Measurements from ENCODE around the gene ACOT7.
"Not testable (repeated sequence)": the region's sequence is repeated elsewhere in the genome, so short reads cannot be mapped to it uniquely, and the experiment has no call there.

ACOT7 gene

DNA sequence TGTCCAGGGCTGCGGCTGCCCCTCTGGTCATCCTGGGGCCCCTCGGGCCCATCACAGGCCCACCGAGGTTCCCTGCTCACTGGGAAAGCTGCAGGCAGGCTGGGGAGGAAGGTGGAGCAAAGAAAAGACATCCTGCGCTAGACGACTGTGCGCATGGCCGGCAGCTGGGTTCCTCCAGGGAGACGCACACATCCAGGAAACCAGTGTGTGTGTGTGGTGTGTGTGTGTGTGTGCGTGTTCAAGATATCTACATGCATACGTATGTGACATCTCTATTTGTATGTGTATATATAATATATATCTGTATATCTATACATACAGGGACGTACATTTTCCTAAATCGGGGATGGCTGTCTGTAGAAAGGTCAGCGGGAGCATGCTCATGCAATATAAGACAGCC is 63.7 kb downstream of the ACOT7 start:
- no peak overlapping the region for H3K4me3 ChIP-seq (ENCODE audit: low read length)
- DNase-seq (ENCODE audit: low read depth, low spot score), result no peak

DNA sequence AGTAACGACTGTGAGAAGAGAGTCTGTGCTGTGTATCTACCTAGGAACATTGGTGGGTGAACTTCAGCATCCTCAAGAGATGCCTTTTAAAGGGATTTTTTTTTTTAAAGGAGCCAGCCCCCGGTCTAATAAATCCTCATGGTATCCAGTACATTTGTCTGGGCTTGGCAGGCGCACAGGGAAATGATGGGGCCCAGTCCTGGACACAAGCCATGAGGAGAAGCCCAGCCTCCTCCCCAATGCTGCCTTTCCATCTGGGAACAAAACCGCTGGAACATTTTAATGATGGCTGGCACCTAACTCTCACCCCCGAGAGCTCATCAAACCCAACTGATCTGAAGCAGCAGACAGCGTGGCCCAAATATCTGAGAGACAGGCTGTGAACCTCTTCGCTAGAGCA is 64.2 kb downstream of the ACOT7 start:
- DNase-seq (ENCODE audit: low read depth, low spot score), result no peak
- H3K4me3 ChIP-seq (ENCODE audit: low read length), result no peak overlapping the region

DNA sequence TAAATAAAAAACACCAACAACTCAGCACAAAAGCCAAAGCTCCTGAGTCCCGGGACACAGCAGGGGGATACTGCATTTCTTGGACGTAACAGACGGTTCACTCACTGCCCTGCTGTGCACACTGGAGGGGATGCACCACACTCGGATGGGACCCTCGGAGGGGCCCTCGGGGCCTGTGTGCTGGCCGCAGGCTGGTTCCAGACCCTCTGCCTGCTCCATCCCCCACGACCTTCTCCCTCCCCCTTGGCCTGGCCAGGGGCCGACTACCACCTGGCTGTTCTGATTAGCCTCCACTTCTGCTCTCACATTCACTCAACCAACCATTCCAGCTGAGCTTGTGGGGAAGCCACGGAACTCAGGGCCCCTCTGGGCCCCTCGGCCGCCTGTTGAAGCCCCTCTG is 64.9 kb downstream of the ACOT7 start:
- no peak overlapping the region for H3K4me3 ChIP-seq (ENCODE audit: low read length)
- DNase-seq (ENCODE audit: low read depth, low spot score), result no peak

DNA sequence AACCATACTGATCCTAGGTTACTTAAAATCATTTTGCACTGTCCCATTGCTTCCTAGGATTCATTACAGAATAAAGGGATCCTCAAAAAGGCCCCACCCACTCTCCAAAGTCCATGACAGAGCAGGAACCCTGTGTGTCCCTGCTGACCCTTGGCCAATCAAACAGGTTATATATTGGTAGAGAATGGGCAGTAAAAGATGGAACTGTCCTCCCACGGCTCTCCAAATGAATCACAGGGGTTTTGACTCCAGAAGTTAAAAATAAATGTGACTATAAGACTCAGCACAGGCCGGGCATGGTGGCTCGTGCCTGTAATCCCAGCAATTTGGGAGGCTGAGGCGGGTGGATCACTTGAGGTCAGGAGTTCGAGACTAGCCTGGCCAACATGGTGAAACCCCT is 65.5 kb downstream of the ACOT7 start:
- DNase-seq (ENCODE audit: low read depth, low spot score), result no peak
- H3K4me3 ChIP-seq (ENCODE audit: low read length), result no peak overlapping the region

DNA sequence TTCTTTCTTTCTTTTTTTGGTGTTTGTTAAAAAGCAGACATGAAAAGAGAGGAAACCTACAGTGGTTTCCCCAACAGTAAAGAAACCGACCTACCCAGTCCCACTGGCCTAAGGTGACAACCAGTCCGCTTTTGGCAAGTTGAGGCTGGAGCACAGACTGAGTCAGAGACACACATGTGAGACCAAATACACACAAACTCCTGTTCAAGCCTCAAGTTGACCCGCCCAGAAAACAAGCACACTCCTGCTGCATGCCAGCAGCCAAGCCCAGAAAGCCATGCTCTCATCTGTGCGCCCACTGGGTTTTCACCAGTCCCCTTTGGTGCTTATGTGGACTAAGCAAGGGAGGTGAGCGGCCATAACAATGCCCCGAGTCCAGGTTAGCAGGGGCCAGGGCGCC is 68.1 kb downstream of the ACOT7 start:
- H3K4me3 ChIP-seq (ENCODE audit: low read length), result no peak overlapping the region
- no peak for DNase-seq (ENCODE audit: low read depth, low spot score)

DNA sequence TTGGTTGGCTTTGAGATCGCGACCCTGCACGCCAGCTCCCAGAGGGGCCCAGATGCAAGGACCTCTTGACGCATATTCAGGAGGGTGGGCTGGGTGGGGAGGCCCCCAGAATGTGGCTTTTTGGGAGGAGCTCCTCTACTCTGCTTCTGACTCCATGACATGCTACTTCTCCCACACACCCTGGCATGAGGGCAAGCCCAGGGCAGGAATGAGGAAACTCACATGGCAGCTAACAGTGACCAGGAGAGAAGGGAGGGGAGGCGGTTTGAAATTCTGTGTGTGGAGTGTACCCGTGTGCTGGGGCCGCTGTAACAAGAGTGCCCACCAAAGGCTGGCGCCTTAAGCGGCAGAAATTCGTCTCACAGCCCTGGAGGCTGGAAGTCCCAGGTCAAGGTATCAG is 71.4 kb downstream of the ACOT7 start:
- no peak for DNase-seq (ENCODE audit: low read depth, low spot score)
- H3K4me3 ChIP-seq (ENCODE audit: low read length), result no peak overlapping the region

DNA sequence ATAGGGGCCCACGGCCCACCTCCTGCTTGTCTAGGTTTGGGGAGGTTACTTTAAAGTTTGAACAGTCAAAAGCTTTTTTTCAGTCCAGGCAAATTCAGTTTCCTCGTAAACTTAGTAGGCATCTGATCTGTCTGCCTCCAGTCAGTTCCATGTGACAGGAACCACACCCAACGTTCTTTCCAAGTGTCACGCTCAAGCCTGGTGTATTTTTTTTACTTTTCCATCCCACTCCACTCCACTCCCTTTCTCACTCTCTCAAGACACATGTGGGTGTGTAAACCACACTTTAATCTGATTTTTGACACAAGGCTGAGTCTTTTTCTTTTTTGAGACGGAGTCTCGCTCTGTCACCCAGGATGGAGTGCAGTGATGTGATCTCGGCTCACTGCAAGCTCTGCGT is 72.4 kb downstream of the ACOT7 start:
- no peak overlapping the region for H3K4me3 ChIP-seq (ENCODE audit: low read length)

DNA sequence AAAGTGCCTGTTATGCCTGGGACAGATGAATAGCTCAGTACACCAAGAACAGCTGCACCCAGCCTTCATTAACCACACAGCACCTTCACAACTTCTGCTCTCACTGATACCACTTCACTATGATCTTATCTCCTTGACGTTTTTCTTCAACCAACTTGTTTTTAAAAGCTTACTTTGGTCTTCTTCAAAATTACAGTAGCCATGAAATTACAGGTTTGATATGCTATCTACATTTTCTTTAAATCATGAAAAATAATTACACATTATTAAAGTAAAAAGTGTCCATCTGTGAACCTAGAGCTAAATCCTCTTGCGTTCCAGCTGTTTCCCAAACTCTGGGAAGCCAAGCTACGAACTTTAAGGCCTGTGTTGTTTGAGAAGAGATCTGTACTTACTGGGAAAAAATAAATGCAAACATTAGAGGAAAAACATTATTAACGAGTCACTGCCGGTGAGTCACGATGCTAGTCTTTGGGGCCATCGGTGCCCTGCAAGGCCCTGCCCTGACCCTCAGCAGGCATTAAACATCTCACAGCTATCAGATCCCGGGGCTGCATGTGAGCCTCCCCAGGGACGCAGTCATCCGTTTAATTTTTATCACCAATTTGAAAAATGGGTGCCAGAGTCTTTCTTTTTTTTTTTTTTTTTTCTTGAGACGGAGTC is 76.3 kb downstream of the ACOT7 start:
- peak; percentile 94 for DNase-seq (ENCODE audit: low read depth, low spot score)
- no peak overlapping the region; the same call in 1 of the 2 replicates for H3K4me3 ChIP-seq (ENCODE audit: low read length)

More for the DNA sequence above, 72.4 kb downstream of the ACOT7 start:
- no peak for DNase-seq (ENCODE audit: low read depth, low spot score)

DNA sequence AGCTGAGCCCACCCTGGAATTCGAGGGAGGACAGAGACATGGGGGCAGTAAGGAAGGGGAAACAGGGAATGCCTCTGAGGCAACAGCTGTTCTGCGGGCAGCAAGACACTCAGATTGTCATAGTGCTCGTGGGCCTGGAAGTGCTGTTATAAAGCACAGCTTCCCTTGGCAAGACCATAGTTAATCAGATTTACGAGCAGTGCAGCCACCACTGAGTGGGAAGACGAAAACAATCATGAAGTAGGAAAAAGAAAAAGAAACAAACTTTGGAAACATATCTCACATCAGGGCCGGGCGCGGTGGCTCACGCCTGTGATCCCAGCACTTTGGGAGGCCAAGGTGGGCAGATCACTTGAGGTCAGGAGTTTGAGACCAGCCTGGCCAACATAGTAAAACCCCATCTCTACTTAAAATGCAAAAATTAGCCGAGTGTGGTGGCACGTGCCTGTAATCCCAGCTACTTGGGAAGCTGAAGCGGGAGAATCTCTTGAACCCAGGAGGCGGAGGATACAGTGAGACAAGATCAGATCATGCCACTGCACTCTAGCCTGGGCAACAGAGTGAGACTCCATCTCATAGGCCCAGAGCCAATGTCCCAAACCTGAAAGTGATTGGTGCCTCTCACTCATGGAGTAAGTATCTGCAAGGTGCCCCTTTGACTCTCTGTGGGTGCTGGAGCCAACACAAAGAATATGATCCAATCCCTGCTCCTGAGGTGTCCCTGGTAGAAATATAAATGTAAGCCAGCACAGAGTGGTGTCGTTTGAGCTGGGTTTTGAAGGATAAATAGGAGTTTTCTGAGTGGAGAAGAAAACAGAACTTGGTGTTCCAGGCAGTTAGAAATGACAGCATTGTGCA is 77.1 kb downstream of the ACOT7 start:
- peak overlapping the region; percentile 15 for H3K4me3 ChIP-seq (ENCODE audit: low read length)
- no peak for DNase-seq (ENCODE audit: low read depth, low spot score)

DNA sequence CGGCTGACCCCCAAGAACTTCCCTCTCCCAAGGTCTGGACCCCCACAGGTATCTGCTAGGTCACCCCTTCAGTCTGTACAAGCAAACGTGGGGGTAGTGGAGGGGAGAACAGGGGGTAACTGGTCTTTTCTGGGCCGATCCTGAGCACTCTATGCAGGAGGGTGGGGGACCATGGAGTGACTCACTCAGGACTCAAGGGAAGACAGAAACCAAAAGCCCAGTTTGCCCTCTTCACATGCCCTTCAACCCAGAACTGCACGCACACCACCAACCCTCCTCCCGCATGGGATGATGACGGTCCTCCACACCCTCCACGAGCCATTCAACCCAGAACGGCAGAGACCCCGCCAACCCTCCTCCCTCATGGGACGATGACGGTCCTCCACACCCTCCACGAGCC is 79.1 kb downstream of the ACOT7 start:
- DNase-seq (ENCODE audit: low read depth, low spot score), result no peak
- H3K4me3 ChIP-seq (ENCODE audit: low read length), result no peak overlapping the region

DNA sequence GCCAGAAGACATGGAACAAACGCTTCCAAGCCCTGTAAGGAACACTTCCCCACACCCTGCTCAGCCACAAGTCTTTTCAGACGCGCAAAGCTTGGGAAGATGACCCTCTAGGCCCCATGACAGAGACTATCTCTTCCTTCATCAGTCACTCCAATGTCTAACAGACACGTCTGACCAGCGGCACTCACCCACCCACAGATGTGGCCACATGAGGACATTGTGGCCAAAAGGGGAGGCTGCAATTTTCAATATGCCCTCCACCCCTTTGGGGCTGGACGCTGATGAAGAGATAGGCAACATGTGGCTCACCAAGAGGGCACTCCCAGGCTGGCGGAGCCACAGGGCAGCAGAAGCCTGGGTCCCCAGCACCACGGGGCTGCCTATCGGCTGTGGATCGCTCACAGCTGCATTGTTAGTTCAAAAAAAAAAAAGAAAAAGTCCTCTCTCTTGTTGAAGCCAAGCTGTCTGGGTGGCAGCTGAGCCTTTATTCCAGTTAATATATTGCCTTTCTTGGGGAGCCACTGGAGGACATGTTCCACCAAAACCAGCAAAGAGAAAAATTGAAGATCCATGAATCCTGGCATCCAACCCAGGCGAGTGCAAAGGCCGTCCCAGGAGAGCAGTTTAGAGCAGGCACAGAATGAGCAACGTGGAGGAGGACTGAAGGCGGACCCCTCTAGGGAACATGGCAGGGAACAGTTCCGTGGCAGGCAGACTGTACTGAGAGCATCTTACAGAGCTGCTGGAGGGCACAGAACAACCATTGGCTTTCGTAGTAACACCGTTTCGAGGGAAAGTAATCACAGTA is 80.0 kb downstream of the ACOT7 start:
- DNase-seq (ENCODE audit: low read depth, low spot score), result no peak
- no peak overlapping the region for H3K4me3 ChIP-seq (ENCODE audit: low read length)

DNA sequence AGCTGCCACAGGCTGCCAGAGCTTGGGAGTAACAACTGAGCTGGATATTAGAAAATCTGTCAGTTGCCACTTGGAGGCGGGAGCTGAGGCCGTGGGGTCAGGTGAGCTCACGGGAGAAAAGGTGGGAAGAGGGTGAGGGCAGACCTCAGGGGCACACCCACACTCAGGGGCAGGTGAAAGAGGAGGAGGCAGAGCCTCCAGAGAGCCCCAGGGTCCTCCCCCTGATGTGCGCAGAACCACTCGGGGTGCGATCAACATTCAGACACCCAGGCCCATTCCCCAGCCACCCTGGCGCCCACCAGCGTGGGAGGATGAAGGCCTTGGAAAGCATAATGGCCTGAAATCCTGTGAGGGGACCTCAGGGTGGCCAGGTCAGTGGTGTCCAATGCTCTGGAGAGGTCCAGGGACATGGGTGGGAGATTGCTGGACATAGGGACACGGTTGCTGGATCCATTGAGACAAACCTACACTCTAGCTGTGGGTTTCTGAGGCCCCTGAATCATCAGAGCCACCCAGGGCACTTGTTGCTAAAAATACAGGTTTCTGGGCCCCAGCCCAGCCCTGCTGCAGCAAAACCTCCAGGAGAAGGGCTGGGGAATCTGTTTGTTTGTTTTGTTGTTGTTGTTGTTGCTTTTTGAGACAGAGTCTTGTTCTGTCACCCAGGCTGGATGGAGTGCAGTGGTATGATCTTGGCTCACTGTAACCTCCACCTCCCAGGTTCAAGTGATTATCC is 83.3 kb downstream of the ACOT7 start:
- DNase-seq (ENCODE audit: low read depth, low spot score), result no peak
- H3K4me3 ChIP-seq (ENCODE audit: low read length), result no peak overlapping the region

DNA sequence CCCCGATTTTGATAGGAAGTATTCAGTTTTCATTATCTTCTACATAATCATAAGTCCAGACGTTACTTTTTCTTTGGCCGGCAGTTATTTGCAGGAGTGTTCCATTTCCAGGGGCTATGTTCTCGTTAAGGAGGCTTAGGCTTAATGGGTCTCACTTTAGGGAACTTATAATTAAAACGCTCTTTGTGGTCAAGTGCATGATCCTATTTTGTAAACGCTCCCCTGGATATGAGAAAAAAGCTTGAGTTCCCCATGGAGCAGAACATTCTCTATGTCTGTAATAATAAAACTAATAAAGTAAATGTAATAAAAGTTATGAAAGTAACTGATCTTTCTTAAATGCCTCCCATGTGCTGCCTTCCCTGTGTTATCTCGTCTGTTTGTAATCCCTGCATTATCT is 84.0 kb downstream of the ACOT7 start:
- no peak for DNase-seq (ENCODE audit: low read depth, low spot score)
- H3K4me3 ChIP-seq (ENCODE audit: low read length), result no peak overlapping the region

DNA sequence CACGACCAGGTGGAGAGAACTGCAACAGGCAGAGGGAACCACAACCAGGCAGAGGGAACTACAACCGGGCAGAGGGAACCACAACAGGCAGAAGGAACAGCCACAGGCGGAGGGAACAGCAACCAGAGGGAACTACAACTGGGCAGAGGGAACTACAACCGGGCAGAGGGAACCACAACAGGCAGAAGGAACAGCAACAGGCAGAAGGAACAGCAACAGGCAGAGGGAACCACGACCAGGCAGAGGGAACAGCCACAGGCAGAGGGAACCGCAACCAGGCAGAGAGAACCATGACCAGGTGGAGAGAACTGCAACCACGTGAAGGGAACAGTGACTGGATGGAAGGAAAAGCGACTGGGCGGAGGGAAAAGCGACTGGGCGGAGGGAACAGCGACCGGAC is 85.1 kb downstream of the ACOT7 start:
- no peak overlapping the region for H3K4me3 ChIP-seq (ENCODE audit: low read length)
- no peak for DNase-seq (ENCODE audit: low read depth, low spot score)

DNA sequence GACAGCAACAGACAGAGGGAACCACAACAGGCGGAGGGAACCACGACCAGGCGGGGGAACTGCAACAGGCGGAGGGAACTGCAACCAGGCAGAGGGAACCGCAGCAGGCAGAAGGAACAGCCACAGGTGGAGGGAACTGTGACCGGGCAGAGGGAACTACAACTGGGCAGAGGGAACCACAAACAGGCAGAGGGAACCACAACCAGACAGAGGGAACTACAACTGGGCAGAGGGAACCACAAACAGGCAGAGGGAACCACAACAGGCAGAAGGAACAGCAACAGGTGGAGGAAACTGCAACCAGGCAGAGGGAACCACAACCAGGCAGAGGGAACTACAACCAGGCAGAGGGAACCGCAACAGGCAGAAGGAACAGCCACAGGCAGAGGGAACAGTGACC is 85.9 kb downstream of the ACOT7 start:
- H3K4me3 ChIP-seq (ENCODE audit: low read length), result not testable (repeated sequence)
- peak; percentile 47 for DNase-seq (ENCODE audit: low read depth, low spot score)

DNA sequence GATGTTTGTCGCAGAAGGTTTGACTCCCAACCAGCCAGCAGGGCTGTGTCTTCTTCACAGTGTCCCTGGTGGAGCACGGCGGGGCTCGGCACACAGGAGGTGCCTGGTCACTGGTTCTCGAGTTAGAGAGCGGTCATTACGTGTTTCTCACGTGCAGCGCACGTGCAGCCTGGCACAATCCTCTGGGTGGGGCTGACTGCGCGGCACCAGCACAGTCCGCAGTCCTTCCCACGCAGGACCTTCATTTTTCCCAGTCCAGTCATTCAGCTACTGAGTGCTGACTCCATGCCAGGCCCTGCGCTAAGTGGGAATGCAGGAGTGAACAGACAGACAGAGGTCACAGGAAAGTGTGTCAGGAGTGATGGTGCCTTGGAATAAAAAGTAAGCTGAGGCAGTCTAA is 86.5 kb downstream of the ACOT7 start:
- no peak overlapping the region for H3K4me3 ChIP-seq (ENCODE audit: low read length)
- no peak for DNase-seq (ENCODE audit: low read depth, low spot score)

DNA sequence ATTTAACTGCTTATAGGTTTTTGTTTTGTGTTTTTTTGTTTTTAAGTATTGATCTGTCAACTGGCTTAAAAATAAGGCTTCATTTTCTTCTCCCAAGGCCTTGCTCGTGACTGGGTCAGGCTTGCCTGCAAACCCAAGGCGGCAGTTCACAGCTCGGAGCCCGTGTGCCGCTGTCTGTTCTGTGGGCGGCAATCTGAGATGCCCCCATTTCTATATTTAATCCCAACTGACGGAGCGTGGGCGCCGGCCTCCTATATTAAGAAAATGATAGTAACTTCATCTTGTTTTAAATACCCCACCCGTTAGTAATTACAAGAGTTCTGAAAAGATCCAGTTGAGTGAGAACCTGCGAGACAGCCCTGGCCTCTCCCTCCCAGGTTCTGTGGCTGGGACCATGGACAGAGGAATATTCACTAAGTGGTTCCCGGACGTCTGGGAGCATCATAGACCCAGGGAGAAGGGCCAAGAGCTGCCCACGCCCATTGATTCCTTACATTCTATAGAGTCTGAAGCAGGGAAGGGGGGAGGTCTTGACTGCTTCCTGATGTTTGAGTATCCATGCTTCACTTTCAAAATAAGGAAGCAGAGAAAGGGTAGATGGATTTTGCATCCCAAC is 90.1 kb downstream of the ACOT7 start:
- no peak for DNase-seq (ENCODE audit: low read depth, low spot score)
- no peak overlapping the region for H3K4me3 ChIP-seq (ENCODE audit: low read length)

DNA sequence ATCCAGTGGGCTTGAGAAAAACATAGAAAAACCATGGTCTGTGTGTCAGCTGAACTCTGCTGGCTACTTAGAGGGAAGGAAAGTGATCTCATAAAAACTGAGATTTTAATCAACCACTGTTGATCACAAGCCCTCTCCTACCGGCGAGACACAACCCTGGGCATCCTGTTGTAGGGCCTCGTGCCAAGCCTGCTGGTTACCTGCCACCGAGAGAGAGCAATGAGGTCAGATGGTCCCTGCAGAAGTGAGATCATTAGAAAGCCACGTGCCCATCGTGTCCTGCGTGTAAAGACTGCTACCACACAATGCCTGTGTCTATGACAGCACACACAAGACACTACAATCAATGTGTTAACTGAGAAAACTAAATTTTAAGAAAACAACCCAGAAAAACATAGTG is 91.0 kb downstream of the ACOT7 start:
- no peak for DNase-seq (ENCODE audit: low read depth, low spot score)
- H3K4me3 ChIP-seq (ENCODE audit: low read length), result no peak overlapping the region

DNA sequence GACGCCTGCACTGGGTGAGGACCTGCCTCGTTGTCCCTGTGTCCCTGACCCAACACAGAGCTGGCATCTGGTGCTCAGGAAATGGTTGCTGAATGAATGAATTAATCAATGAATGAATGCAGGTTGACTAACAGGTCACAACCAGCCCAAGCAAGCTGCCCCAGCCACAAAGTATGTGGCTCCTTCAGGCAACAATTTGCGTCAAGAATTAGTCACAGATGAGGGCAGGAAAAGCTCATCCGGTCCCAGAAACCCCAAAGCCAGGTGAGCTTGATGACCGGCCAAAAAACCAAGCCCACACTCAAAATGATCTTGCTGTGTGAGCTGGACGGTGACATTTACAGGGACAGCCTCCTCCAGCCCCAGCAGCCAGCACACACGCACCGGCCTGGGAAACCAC is 92.0 kb downstream of the ACOT7 start:
- H3K4me3 ChIP-seq (ENCODE audit: low read length), result no peak overlapping the region
- DNase-seq (ENCODE audit: low read depth, low spot score), result no peak
